Erythroblast (primary cell): ENCODE measurements around the gene RNPS1.
"Not testable (repeated sequence)": the region's sequence is repeated elsewhere in the genome, so short reads cannot be mapped to it uniquely, and the experiment has no call there.

Source experiments
- GATA1 ChIP-seq: IDR thresholded peaks from 2 replicates; pipeline ENCODE4 v1.6.1; 2011; ENCODE audit warnings: low read depth, mild to moderate bottlenecking, control low read depth, low read length, moderate library complexity
- POLR2A ChIP-seq: IDR thresholded peaks from 2 replicates; pipeline ENCODE4 v1.6.1; 2011; ENCODE audit warnings: mild to moderate bottlenecking, low read length

GRCh38 chr16:2266887-2267286, 1.0 kb downstream of the RNPS1 start:
- not testable (repeated sequence) for TF ChIP-seq POLR2A, GATA1
